Measurements from ENCODE around the gene MYH2. TPM values are rescaled to one million over a fixed set of nuclear protein-coding genes. Genes with fewer than 3 reads are reported as not detected.

The MYH2 gene
- total and polyA plus RNA-seq, 2 of the 4 experiments (the other 2 are of a cell fraction): not detected

- Histone ChIP-seq H2BK15ac (ENCODE audit: low read depth, low read length) (no peak overlapping the region), H2BK120ac (ENCODE audit: low read depth, low read length) (no peak overlapping the region), H3K27me3 (ENCODE audit: control insufficient read depth, insufficient read depth, low read length) (no peaks in the 10 kb centered on the region; the same call in 1 of the 2 replicates), H3K9me3 (ENCODE audit: control insufficient read depth, insufficient read depth, low read length) (no peaks in the 10 kb centered on the region), H3K4me2 (ENCODE audit: low read depth, low read length) (no peak overlapping the region), H2BK5ac (ENCODE audit: low read depth, low read length, poor library complexity, severe bottlenecking) (no peak overlapping the region), H3K18ac (ENCODE audit: low read depth, low read length) (no peak overlapping the region), H4K8ac (ENCODE audit: low read depth in 2 of 2, low read length in 2 of 2) (no peak overlapping the region), H4K20me1 (ENCODE audit: insufficient read depth, low read length) (no peaks in the 10 kb centered on the region), H3K23ac (ENCODE audit: low read depth, low read length) (no peak overlapping the region), H2AK5ac (ENCODE audit: low read depth, low read length) (no peak overlapping the region), H3K36me3 (ENCODE audit: control insufficient read depth, insufficient read depth, low read length) (no peaks in the 10 kb centered on the region), H4K91ac (ENCODE audit: insufficient read depth, low read depth, low read length) (no peak overlapping the region), H4K5ac (ENCODE audit: low read depth, low read length) (no peak overlapping the region), H3K56ac (ENCODE audit: extremely low read depth, insufficient read depth, low read length) (no peak overlapping the region), H3K14ac (replicated peaks; ENCODE audit: low read depth, low read length) (no peak overlapping the region), H3K4me3 (ENCODE audit: insufficient read depth, low read depth, low read length) (no peak overlapping the region), H2AK9ac (replicated peaks; ENCODE audit: low read depth, low read length, poor library complexity) (no peak overlapping the region), H2BK20ac (ENCODE audit: low read depth, low read length) (no peak overlapping the region), H3K4ac (ENCODE audit: low read depth, low read length) (no peak overlapping the region), H2AFZ (replicated peaks; ENCODE audit: low read length, poor library complexity) (no peak overlapping the region), H3K4me1 (ENCODE audit: control insufficient read depth, insufficient read depth, low read length) (no peaks in the 10 kb centered on the region), H3K9ac (ENCODE audit: low read depth, low read length) (no peak overlapping the region), H3K79me1 (ENCODE audit: low read depth in 1 of 2, low read length in 2 of 2) (no peaks in the 10 kb centered on the region), H3K9me1 (ENCODE audit: insufficient read depth, low read length) (no peaks in the 10 kb centered on the region), H3K27ac (ENCODE audit: insufficient read depth, low read length) (no peak overlapping the region)
- no peak for TF ChIP-seq CHD1 (IDR thresholded peaks at IDR 0.05; ENCODE audit: low read depth, low read length)
- TF ChIP-seq RCOR1 (IDR thresholded peaks at IDR 0.05; ENCODE audit: insufficient replicate concordance, low read length): no peak
- TF ChIP-seq ELK1 (IDR thresholded peaks at IDR 0.05; ENCODE audit: borderline replicate concordance, low read depth, low read length): no peak
- no peak for TF ChIP-seq POLR2A (IDR thresholded peaks at IDR 0.05; ENCODE audit: low read depth, low read length)
- no peak for TF ChIP-seq MXI1 (IDR thresholded peaks at IDR 0.05; ENCODE audit: borderline replicate concordance, low read depth, low read length)
- TF ChIP-seq RAD21 (IDR thresholded peaks at IDR 0.05; ENCODE audit: low read length): no peak
- no peak for TF ChIP-seq MAFK (IDR thresholded peaks at IDR 0.05; ENCODE audit: low read depth, low read length)
- TF ChIP-seq USF2 (IDR thresholded peaks at IDR 0.05; ENCODE audit: low read depth, low read length): no peak
- no peak for TF ChIP-seq FOS (IDR thresholded peaks at IDR 0.05; ENCODE audit: low read depth, low read length)
- TF ChIP-seq BHLHE40 (IDR thresholded peaks at IDR 0.05; ENCODE audit: low read depth, low read length): no peak
- ChIA-PET POLR2A (ENCODE audit: unreplicated experiment) (no interaction called here), CTCF (no interaction called here)
- in situ Hi-C loops (cut with MboI; ENCODE audit: low sequenced_read_pairs) (no loop called here), dilution Hi-C loops (cut with HindIII; ENCODE audit: low sequenced_read_pairs, unreplicated experiment) (no loop called here), intact Hi-C loops (cut with micrococcal nuclease) (no loop called here)
- no peak for DNase-seq
- 40% methylated on average over 1 of the region's 9 CpGs; no CpG with 5 or more reads in 1 of the 2 experiments for WGBS, 2 experiments (ENCODE audit: extremely low coverage in 2 of 2, insufficient read length in 1 of 2)
- no TSS peak for BruUV-seq (replicated peaks)
- no peak for ATAC-seq (ENCODE audit: low read depth)
Observed at GRCh38 chr17:10585529-10585928, 36.1 kb upstream of the MYH2 start.
